HG03342 (cell line): ENCODE data around the gene NRSN2.
A peak's percentile ranks its signal among the peaks of the same experiment; 100 is the strongest.
"Not testable (repeated sequence)": the region's sequence is repeated elsewhere in the genome, so short reads cannot be mapped to it uniquely, and the experiment has no call there.

ENCODE experiments used
- ATAC-seq: cut with Tn5 transposase; IDR thresholded peaks from one replicate; pipeline ENCODE4 v1.9.1; 2021; ENCODE audit warnings: mild to moderate bottlenecking, moderate library complexity; ENCODE audit not compliant: unreplicated experiment

Gene NRSN2

DNA sequence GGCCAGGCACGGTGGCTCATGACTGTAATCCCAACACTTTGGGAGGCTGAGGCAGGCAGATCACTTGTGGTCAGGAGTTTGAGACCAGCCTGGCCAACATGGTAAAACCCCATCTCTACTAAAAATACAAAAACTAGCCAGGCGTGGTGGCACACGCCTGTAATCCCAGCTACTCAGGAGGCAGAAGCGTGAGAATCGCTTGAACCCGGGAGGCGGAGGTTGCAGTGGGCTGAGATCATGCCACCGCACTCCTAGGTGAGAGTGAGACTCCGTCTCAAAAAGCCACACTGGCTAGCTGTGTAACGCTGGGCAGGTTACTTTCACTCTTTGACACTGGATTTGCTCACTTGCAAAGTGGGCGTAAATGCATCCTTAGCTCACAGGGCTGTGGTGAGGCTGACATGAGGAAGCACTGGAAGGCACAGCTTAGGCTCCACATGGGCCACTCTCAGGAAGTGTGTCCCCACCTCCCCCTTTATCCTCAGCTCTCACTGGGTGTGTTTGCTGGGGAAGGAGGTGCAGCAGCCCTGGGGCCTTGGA lies 25.7 kb downstream of the NRSN2 start:
- ATAC-seq = not testable (repeated sequence)

DNA sequence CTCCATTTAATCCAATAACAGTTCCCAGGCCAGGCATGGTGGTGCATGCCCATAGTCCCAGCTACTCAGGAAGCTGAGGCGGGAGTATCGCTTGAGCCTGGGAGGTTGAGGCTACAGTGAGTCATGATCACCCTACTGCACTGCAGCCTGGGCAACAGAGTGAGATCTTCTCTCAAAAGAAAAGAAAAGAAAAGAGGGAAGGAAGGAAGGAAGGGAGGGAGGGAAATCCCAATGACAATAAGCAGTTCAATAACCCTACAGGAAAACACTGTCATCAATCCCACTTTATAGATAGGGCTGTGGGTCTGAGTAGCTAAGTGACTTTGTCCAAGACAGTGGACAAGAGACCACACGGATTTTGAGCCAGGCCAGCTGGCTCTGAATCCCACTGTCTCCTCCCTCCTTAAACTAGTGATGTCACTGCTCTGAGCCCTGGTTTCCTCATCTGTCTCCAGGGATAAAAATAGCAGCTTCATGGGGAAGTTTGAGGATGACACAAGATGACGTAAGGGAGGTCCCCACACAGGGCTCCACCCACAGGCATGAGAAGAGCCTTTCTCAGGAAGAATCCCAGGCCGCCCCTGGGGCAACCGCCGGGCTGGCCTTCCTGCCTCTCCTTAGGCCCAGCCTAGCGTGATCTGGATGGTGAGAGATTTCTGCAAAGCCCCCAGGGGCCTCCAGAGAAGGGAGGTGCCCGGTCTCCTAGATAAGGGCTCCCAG lies 26.4 kb downstream of the NRSN2 start:
- ATAC-seq = no peak

DNA sequence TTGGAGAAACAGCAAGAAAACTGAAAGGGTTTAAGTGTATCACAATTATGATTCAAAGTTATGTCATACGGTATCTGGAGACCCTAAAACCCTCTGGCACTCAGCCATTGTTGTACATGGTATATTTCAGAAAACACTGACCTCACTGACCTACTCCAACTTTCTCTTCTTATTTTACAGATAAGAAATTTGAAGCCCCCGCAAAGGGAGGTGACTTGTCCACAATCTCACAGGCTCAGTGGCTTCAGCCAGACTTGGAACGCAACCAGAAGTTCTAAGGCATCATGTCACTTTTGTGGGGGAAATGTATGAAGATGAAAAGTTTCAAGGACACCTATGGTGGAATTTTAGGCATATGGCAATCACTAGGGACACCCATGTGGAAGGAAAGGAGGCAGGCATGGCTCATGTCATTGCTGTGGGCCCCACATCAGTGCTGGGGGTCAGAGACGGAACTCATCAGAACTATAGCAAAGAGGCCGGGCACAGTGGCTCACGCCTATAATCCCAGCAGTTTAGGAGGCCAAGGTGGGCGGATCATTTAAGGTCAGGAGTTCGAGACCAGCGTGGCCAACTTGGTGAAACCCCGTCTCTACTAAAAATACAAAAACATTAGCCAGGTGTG lies 28.5 kb downstream of the NRSN2 start:
- ATAC-seq = no peak

DNA sequence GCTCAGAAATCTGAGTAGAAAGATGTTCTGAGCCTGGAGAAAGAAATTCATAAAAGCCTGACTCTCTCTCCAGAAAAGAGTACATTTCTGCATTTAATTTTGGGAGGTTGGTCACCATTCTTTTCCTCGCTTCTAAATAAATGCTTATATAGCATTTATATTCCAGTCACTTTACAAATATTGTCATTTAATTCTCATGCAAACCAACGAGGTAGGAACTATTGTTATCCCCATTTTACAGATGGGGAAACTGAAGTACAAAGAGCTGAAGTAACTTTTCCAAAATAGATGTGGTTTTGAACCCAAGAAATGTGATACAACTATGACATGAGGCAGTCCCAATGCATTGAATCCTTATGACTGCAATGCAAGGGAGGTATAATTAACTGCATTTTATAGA lies 29.2 kb downstream of the NRSN2 start:
- no peak for ATAC-seq

DNA sequence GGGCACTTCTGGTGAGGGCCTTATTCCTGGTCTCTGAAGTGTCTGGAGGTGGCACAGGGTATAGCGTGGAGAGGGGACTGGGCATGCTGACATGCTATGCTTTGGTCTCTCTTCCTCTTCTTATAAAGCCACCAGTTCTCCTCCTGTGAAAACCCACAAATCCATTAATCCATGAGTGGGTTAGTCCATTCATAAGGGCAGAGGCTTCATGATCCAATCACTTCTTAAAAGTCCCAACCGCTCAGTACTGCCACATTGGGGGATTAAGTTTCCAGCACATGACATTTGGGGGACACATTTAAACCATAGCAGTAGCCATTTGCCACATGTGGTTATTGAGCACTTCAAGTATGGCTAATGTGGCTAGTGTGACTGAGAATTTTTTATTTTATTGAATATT lies 29.8 kb downstream of the NRSN2 start:
- ATAC-seq = no peak

DNA sequence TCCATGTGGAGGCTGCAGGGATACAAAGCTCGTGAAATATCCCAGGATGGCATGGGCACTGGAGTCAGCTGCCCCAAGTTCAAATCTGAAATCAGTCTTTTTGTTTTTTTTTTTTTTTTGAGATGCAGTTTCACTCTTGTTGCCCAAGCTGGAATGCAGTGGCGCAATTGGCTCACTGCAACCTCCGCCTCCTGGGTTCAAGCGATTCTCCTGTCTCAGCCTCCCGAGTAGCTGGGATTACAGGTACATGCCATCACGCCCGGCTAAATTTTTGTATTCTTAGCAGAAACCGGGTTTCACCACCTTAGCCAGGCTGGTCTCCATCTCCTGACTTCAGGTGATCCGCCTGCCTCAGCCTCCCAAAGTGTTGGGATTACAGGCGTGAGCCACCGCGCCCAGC lies 30.7 kb downstream of the NRSN2 start:
- not testable (repeated sequence) for ATAC-seq

DNA sequence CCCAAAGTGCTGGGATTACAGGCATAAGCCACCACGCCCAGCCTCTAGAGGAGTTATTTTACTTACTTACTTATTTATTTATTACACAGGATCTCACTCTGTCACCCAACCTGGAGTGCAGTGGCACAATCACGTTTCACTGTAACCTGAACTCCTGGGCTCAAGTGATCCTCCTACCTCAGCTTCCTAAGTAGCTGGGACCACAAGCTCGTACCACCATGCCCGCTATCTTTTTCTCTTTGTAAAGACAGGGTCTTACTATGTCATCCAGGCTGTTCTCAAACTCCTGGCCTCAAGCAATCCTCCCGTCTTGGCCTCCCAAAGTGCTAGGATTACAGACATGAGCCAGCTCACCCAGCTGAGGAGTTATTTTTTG lies 32.0 kb downstream of the NRSN2 start:
- ATAC-seq = no peak

DNA sequence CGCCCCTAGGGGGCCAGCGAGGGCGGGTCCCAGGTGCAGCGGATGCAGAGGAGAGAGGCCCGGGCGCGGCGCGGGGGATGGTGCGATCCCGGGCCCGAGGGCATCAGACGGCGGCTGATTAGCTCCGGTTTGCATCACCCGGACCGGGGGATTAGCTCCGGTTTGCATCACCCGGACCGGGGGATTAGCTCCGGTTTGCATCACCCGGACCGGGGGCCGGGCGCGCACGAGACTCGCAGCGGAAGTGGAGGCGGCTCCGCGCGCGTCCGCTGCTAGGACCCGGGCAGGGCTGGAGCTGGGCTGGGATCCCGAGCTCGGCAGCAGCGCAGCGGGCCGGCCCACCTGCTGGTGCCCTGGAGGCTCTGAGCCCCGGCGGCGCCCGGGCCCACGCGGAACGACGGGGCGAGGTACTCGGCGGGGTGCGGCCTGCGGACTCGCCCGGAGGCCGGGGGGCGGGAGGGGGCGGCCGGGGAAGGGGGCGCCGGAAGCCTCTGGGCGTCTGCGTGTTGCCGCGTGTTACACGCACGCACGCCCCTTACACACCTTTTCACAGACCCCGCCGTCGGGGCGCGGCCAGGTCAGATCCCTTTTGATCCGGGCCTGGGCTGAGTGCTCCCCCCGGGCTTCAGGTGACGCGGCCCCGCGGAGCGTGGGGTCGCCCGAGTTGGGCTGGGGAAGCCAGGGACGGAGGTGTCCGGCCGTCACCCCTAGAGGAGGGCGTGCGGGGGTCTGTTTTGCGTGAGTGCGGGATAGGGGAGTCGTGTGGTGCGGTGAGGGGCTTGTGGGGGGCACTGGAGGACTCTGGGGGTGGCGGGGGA lies 34.1 kb downstream of the NRSN2 start:
- ATAC-seq = peak; percentile 45

DNA sequence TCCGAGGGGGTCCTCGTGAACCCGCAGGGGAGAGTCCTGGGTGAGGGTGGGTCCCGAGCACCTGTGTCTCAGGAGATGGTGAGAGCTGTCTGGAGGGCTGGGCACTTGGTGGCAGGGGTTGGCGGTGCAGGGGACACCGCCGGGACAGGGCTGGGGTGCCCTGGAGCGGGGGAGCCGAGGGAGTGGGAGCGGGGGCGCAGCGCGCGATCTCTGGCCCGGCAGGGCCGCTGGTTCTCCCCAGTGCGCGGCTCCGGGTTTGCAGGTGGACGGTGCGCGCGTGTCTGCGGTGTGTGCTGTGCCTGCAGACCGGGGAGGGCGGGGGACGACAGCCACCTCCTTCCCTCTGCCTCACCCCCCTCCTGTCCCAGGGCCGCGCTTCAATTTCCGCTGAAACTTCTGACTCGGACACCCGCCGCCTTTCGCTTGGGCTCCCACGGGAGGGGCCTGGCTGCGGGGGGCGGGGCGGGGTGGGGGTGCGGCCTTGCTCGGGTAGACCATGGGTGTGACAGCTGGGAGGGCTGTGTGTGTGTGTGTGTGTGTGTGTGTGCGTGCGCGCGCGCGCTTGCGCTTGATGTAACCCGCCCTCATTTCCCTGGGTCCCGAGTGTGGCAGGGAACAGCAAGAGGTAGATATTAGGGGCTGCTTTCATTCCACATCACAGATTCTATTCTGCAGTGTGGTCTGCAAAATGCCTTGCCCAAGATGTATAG lies 34.8 kb downstream of the NRSN2 start:
- ATAC-seq = peak; percentile 59

DNA sequence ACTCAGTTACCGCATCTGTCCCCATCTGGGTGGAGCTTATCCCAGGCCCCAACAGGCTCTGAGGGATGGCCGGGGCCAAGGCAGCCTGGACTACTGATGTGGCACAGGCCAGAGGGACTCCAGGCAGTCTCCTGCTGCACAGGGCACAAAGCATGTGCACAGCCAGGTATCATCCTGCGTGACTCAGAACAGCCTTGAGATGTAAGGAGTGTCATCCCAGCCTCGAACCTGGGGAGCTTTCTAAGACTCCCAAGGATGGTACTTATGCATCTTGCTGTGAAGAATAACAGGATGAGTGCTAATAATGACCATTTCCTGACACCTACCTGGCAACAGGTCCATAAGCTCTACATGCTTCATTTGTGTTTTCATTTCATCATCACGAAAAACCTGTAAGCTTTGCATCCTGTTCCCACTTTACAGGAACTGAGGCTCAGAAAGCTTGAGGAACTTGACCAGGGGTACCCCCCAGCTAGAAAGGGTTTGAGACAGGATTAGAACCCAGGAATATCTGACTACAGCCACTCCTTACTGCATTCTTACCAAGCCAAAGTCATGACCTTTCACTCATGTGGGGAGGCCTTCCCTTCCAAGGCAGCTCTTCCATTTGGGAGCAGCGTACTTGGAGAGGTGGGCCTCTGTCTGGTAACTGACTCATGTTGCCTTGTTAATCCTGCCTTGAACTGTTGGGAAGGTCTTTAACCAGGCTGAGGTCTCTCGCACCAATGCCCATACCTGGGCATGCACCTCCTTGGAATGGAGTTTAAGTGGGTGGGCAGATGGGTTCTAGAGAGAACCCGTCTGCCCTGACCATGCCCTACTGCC lies 35.6 kb downstream of the NRSN2 start:
- ATAC-seq = no peak

DNA sequence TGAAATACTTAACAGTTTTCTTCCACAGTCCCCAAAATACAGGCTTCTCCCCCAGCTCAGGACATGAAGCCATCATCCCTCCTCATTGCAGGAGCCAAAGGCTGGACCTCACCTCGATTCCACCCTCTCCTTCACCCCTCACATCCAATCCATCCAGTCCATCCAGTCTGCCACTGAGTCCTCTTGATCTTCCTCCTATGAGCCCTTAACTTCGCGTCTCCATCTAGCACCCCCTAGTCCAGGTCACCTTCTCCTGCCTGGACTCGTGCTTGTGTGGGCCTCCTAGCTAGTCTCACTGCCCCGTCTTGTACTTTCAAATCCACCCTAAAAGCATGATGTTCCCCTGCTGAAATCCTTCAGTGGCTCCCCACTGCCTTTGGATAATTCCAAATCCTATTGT lies 37.0 kb downstream of the NRSN2 start:
- no peak for ATAC-seq

DNA sequence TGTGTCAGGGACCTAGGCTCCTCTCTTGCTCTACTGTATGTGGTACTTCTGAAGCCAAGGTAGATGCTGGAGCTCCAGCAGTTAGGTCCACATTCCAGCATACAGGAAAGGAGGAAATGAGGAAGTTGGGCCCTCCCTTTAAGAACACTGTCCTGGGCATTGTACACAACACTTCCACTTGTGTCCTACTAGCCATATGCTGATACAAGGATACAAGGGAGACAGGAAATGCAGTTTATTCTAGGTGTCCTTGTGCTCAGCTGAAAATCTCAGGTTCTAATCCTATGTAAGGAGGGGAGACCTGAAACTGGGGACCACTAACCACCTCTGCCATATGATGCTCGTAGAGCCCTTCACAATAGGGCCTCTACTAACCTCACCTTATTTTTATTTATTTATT lies 37.8 kb downstream of the NRSN2 start:
- no peak for ATAC-seq

DNA sequence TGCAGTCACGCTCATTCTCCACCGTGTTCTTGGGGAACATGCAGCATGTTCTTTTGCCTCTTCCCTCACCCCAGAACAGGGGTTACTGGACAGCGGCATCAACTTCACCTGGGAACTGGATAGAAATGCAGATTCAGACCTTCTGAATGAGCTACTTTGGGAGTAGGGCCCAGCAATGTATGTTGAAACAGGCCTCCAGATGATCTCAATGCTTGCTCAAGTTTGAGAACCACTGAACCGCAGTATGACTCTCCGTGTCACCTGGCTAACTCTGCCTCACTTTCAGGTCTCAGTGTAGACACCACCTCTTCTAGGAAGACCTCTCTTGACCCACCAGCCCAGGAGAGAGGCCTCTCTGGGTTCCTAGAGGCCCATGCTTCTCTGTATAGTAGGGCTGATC lies 38.5 kb downstream of the NRSN2 start:
- ATAC-seq = no peak

DNA sequence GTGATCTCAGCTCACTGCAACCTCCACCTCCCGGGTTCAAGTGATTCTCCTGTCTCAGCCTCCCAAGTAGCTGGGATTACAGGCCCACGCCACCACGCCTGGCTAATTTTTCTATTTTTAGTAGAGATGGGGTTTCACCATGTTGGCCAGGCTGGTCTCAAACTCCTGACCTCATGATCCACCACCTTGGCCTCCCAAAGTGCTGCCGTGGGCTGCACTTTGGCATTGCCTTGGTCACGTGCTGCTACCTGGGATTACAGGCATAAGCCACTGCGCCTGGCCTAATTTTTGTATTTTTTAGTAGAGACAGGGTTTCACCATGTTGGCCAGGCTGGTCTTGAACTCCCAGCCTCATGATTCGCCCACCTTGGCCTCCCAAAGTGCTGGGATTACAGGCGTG lies 39.7 kb downstream of the NRSN2 start:
- not testable (repeated sequence) for ATAC-seq

DNA sequence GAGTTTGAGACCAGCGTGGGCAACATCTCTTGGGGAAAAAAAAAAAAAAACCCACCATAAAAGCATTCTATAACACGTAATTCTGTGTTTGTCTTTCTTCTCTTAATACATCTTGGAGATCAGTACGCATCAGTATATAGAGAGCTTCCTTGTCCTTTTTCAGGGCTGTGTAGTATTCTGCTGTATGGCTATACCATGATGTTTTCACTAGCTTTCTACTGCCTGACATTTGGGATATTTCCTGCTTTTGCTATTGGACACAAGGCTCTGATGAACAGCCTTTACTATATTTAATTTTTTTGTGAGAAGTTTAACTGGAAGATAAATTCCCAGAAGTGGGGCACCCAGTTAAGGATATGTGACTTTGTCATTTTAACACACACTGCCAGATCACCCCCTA lies 40.6 kb downstream of the NRSN2 start:
- no peak for ATAC-seq

DNA sequence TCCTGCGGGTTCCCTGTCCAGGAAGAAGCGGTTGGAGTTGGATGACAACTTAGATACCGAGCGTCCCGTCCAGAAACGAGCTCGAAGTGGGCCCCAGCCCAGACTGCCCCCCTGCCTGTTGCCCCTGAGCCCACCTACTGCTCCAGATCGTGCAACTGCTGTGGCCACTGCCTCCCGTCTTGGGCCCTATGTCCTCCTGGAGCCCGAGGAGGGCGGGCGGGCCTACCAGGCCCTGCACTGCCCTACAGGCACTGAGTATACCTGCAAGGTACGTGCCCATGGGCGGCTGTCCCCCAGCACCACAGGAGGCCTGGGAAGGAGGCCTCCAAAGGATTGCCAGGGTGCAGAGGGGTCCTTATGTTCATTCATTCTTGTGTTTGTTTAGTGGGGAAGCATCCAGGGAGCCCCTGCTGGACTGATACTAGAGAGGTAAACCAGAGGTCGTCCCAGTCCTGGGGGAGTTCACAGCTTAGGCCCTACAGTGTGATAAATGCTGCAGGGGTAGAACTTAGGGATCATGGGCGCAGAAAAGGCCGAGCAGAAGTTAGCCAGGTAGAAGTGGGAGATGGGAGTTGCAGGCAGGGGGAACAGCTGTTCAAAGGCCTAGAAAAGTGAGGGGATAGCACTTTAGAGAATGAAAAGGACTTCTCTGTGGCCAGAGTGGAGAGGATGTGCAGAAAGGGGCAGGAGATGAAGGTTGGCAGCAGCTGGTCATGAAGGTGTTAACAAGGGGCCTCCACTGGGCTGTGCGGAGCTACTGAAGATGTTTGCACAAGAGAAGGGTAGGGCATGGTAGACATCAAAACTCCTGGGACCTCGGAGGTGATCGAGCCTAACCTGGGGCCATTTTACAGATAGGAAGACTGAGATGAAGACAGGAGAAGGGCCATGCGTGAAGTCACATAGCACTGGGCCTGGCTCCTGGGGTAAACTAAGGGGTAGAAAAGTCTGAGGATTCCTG lies 41.4 kb downstream of the NRSN2 start:
- no peak for ATAC-seq

DNA sequence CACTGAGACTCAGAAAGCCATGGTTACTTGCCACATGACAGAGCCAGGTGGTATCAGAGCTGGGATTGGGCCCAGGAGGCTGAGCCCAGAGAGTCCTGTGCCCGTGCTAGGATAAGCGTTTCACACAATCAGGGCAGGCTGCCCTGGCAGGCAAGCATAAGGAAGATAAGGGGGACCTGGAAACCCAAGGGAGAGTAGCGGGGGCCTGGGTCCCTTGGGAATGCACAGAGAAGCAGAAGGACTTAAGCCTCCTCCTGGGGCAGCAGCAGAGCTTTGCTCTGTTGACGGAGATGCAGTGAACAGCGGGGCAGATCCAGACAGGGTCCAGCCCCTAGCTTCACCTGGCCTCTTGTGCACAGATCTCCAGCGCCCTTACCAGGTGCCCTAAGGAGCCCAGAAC lies 42.3 kb downstream of the NRSN2 start:
- no peak for ATAC-seq

DNA sequence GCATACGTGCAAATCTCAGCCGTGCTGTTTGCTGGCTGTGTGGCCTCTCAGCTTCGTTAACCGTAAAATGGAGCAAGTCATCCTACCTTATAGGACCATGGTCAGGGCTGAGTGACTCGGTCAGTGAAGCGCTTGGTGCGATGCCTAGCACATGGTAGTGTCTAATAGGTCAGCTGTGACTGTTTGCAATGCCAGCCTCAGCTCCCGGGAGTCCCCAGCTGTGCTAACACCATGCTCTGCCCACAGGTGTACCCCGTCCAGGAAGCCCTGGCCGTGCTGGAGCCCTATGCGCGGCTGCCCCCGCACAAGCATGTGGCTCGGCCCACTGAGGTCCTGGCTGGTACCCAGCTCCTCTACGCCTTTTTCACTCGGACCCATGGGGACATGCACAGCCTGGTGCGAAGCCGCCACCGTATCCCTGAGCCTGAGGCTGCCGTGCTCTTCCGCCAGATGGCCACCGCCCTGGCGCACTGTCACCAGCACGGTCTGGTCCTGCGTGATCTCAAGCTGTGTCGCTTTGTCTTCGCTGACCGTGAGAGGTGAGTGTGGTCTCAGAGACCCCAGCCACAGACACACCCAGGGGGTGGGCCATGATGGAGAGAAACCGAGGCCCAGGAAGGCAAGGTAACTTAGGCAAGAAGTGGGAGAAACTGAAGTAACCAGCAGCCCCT lies 44.3 kb downstream of the NRSN2 start:
- no peak for ATAC-seq

DNA sequence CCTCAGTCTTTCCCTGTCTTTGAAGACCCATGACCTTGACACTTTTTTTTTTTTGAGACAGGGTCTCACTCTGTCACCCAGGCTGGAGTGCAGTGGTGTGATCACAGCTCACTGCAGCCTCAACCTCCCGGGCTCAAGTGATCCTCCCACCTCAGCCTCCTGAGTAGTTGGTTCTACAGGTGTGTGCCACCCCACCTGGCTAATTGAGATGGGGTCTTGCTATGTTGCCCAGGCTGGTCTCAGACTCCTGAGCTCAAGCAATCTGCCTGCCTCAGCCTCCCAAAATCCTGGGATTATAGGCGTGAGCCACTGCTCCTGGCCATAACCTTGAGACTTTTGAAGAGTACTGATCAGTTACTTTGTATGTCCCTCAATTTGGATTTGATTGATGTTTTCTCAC lies 46.4 kb downstream of the NRSN2 start:
- ATAC-seq = not testable (repeated sequence)
